K562 (cell line): Measurements from ENCODE around the gene OTULIN.

Experiments used
- GABPB2 ChIP-seq: fragments of 250-450 bp; sonication (Bioruptor Pico); conservative IDR thresholded peaks from 2 replicates; pipeline ENCODE4 v1.5.1; 2021; ENCODE audit warnings: mild to moderate bottlenecking
- HDAC1 ChIP-seq, 2 experiments: fragments of 450-650 bp; IDR thresholded peaks; 2 replicates each; pipeline ENCODE4 v1.6.1; 2016 to 2017; ENCODE audit warnings: inconsistent platforms in 1 of 2, mild to moderate bottlenecking in 1 of 2, moderate library complexity in 1 of 2
- TF ChIP-seq, protein P1 (sequence below): fragments of 250-450 bp; sonication (Bioruptor Pico); IDR thresholded peaks from 2 replicates; pipeline ENCODE4 v1.8.0; 2021; ENCODE audit warnings: moderate library complexity, mild to moderate bottlenecking, inconsistent platforms
- TF ChIP-seq, protein P2 (sequence below), 3 experiments: IDR thresholded peaks in 2 of 3; conservative IDR thresholded peaks in 1 of 3; 2 replicates each; pipeline ENCODE4 v1.5.1; 2011 to 2012; ENCODE audit warnings: low read length in 3 of 3, mild to moderate bottlenecking in 3 of 3, control low read depth in 2 of 3, improper control_type of control experiment in 1 of 3, inconsistent platforms in 1 of 3, low read depth in 1 of 3, mixed read lengths in 1 of 3, moderate library complexity in 1 of 3; ENCODE audit not compliant: insufficient read depth in 2 of 3
- TF ChIP-seq, protein P3 (sequence below): sonication (generic); formaldehyde crosslinking; IDR thresholded peaks from 2 replicates; pipeline ENCODE4 v1.9.0; 2022; ENCODE audit warnings: mild to moderate bottlenecking, missing genetic modification reagents

DNA sequence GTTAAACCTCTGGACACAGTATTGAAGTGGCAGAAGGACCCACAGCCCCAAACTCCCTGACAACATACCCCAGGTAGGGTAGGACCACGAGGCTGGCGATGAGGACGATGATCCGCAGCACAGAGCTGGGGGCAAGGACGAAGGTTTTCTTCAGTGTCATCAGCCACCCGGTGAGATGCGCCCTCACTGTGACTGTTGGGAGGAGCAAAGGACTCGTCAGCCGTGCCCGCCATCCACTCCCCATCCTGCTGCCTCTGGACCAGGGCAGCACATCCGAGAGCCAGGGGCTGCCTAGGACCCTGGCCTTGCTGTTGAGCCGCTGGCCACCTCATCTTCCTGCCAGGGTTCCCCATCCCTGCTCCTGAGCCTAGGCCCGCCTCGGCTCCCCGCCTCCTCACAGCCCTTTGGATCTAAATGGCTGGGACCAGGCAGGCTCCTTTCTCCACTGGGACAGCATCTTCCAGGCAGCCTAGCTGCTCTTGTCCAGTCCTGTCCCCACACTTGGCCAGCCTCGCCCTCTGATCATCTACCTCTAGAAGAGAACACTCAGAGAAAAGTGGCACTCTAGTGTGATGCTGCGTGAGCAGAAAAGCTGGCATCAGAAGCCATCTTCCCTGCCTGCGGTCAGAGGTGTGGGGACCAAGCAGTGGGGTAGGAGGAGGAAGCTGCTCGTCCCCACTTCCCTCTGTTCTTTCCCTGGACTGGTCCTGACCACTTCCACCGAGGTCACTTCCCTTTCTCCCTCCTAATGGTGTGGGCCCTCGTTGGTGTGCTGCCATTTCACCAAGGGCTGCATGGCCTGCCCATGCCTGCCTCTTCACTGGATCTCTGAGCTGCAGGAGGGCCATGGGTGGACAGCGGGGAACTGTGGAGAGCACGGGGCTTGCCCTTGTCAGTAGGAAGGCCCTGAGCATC, 49.2 kb downstream of the OTULIN start:
- TF ChIP-seq GABPB2 = no peak
- TF ChIP-seq, protein P1, sequence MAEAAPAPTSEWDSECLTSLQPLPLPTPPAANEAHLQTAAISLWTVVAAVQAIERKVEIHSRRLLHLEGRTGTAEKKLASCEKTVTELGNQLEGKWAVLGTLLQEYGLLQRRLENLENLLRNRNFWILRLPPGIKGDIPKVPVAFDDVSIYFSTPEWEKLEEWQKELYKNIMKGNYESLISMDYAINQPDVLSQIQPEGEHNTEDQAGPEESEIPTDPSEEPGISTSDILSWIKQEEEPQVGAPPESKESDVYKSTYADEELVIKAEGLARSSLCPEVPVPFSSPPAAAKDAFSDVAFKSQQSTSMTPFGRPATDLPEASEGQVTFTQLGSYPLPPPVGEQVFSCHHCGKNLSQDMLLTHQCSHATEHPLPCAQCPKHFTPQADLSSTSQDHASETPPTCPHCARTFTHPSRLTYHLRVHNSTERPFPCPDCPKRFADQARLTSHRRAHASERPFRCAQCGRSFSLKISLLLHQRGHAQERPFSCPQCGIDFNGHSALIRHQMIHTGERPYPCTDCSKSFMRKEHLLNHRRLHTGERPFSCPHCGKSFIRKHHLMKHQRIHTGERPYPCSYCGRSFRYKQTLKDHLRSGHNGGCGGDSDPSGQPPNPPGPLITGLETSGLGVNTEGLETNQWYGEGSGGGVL = no peak
- TF ChIP-seq HDAC1 (IDR thresholded peaks at IDR 0.05) = no peak
- TF ChIP-seq, protein P2, sequence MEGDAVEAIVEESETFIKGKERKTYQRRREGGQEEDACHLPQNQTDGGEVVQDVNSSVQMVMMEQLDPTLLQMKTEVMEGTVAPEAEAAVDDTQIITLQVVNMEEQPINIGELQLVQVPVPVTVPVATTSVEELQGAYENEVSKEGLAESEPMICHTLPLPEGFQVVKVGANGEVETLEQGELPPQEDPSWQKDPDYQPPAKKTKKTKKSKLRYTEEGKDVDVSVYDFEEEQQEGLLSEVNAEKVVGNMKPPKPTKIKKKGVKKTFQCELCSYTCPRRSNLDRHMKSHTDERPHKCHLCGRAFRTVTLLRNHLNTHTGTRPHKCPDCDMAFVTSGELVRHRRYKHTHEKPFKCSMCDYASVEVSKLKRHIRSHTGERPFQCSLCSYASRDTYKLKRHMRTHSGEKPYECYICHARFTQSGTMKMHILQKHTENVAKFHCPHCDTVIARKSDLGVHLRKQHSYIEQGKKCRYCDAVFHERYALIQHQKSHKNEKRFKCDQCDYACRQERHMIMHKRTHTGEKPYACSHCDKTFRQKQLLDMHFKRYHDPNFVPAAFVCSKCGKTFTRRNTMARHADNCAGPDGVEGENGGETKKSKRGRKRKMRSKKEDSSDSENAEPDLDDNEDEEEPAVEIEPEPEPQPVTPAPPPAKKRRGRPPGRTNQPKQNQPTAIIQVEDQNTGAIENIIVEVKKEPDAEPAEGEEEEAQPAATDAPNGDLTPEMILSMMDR (IDR thresholded peaks at IDR 0.05 in 2 of 3, conservative IDR thresholded peaks at IDR 0.05 in 1 of 3; ENCODE audit: insufficient read depth in 2 of 3, low read depth in 1 of 3, low read length in 3 of 3) = no peak
- TF ChIP-seq, protein P3, sequence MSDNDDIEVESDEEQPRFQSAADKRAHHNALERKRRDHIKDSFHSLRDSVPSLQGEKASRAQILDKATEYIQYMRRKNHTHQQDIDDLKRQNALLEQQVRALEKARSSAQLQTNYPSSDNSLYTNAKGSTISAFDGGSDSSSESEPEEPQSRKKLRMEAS = no peak
